MM.1S (cell line): ENCODE measurements around the gene CCDC73.

ENCODE experiments used
- EZH2 ChIP-seq: fragments of 300-600 bp; sonication (generic); optimal IDR thresholded peaks from 2 replicates; pipeline ENCODE3; 2017; ENCODE audit warnings: low read depth, mild to moderate bottlenecking, antibody characterized with exemption, low read length, mixed read lengths
- EZH2phosphoT487 ChIP-seq: fragments of 300-600 bp; sonication (generic); IDR thresholded peaks from 2 replicates; pipeline ENCODE4 v1.6.1; 2018; ENCODE audit warnings: antibody characterized with exemption, low read length
- TF ChIP-seq, protein P1 (sequence below): fragments of 300-600 bp; sonication (generic); IDR thresholded peaks from 2 replicates; pipeline ENCODE4 v1.5.1; 2016; ENCODE audit warnings: antibody characterized with exemption, low read length, mixed read lengths

DNA sequence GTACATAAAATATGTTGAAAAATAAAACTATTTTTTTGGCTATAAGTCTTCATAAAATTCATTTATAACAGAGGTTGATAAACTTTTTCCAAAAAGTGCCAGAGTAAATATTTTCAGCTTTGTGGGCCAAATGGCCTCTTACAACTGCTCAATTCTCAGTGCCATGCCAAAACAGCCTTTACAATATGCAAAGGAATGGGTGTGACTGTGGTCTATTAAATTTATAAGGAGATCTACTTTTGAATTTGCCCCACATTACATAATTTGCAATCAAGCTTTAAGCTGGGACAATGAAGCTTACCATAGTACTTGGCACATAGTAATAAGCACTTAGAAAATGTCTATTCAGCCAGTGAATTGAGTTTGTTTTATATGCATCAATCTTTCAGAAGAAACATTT lies 188.2 kb downstream of the CCDC73 start:
- TF ChIP-seq, protein P1, sequence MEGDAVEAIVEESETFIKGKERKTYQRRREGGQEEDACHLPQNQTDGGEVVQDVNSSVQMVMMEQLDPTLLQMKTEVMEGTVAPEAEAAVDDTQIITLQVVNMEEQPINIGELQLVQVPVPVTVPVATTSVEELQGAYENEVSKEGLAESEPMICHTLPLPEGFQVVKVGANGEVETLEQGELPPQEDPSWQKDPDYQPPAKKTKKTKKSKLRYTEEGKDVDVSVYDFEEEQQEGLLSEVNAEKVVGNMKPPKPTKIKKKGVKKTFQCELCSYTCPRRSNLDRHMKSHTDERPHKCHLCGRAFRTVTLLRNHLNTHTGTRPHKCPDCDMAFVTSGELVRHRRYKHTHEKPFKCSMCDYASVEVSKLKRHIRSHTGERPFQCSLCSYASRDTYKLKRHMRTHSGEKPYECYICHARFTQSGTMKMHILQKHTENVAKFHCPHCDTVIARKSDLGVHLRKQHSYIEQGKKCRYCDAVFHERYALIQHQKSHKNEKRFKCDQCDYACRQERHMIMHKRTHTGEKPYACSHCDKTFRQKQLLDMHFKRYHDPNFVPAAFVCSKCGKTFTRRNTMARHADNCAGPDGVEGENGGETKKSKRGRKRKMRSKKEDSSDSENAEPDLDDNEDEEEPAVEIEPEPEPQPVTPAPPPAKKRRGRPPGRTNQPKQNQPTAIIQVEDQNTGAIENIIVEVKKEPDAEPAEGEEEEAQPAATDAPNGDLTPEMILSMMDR, result no peak
- no peak for TF ChIP-seq EZH2
- TF ChIP-seq EZH2phosphoT487, result no peak
